Measurements from ENCODE around the gene UBL4B. TPM values are rescaled to one million over a fixed set of nuclear protein-coding genes. Genes with fewer than 3 reads are reported as not detected.

The UBL4B gene
- total and polyA plus RNA-seq, 2 donors (not counting 3 experiments of a cell fraction or from before 2014, with no cell fraction given) = not detected

GRCh38 chr1:110135666-110136065, 23.4 kb downstream of the UBL4B start:
- CTCF ChIA-PET = no interaction called here
- Histone ChIP-seq H3K27ac (ENCODE audit: insufficient read depth, low read depth, low read length) (no peak overlapping the region), H3K9ac (replicated peaks; ENCODE audit: extremely low read depth, insufficient read depth, low read length) (no peak overlapping the region), H3K79me2 (ENCODE audit: control insufficient read depth, insufficient read depth, low read length) (no peaks in the 10 kb centered on the region), H3K4me2 (ENCODE audit: insufficient read depth, low read length) (no peak overlapping the region), H2AFZ (ENCODE audit: low read depth, low read length) (no peak overlapping the region), H4K20me1 (replicated peaks; ENCODE audit: control insufficient read depth, extremely low read depth, insufficient read depth, low read length) (no peaks in the 10 kb centered on the region), H3K27me3 (ENCODE audit: control insufficient read depth in 2 of 2, insufficient read depth in 2 of 2, low read length in 2 of 2) (peaks cover 26 to 42% of the 10 kb centered on the region in 2 experiments), H3K36me3 (ENCODE audit: control insufficient read depth in 2 of 2, extremely low read depth in 1 of 2, insufficient read depth in 2 of 2, low read length in 2 of 2) (no peaks in the 10 kb centered on the region), H3K9me1 (replicated peaks; ENCODE audit: control insufficient read depth, extremely low read depth, insufficient read depth, low read length) (no peaks in the 10 kb centered on the region), H3K4me1 (ENCODE audit: control insufficient read depth, extremely low read depth, insufficient read depth, low read length) (no peaks in the 10 kb centered on the region), H3K9me3 (replicated peaks; ENCODE audit: control insufficient read depth, insufficient read depth, low read length) (no peaks in the 10 kb centered on the region), H3K4me3 (replicated peaks in 1 of 3; ENCODE audit: insufficient read depth in 1 of 3, low read depth in 1 of 3, low read length in 3 of 3) (no peak overlapping the region)
- no peak for FAIRE-seq
- intact Hi-C loops (cut with micrococcal nuclease) = no loop called here
- POLR2A ChIA-PET = no interaction called here
- no peak for DNase-seq (ENCODE audit: low read depth, low spot score)
- dilution Hi-C loops (cut with MboI; ENCODE audit: extremely low pct_ligation_motif_present, low sequenced_read_pairs) = no loop called here
- no TSS peak for BruUV-seq (replicated peaks)
- TF ChIP-seq JUN (IDR thresholded peaks at IDR 0.05; ENCODE audit: borderline replicate concordance, insufficient read depth, insufficient read length, low read depth) (no peak), POLR2A (IDR thresholded peaks at IDR 0.05; ENCODE audit: low read depth, low read length) (no peak), EZH2 (IDR thresholded peaks at IDR 0.05; ENCODE audit: borderline replicate concordance, low read depth, low read length, severe bottlenecking) (no peak), FOS (IDR thresholded peaks at IDR 0.05; ENCODE audit: borderline replicate concordance, insufficient read depth, low read length) (no peak), GATA2 (IDR thresholded peaks at IDR 0.05; ENCODE audit: insufficient read depth, insufficient read length, low read depth, low read length) (no peak), MYC (IDR thresholded peaks at IDR 0.05; ENCODE audit: low read depth, low read length) (no peak), POLR2AphosphoS5 (IDR thresholded peaks at IDR 0.05; ENCODE audit: insufficient read depth, low read depth, low read length) (no peak)
- TF ChIP-seq, protein P1, sequence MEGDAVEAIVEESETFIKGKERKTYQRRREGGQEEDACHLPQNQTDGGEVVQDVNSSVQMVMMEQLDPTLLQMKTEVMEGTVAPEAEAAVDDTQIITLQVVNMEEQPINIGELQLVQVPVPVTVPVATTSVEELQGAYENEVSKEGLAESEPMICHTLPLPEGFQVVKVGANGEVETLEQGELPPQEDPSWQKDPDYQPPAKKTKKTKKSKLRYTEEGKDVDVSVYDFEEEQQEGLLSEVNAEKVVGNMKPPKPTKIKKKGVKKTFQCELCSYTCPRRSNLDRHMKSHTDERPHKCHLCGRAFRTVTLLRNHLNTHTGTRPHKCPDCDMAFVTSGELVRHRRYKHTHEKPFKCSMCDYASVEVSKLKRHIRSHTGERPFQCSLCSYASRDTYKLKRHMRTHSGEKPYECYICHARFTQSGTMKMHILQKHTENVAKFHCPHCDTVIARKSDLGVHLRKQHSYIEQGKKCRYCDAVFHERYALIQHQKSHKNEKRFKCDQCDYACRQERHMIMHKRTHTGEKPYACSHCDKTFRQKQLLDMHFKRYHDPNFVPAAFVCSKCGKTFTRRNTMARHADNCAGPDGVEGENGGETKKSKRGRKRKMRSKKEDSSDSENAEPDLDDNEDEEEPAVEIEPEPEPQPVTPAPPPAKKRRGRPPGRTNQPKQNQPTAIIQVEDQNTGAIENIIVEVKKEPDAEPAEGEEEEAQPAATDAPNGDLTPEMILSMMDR (IDR thresholded peaks at IDR 0.05; ENCODE audit: extremely low read depth in 1 of 2, insufficient read depth in 1 of 2, low read depth in 1 of 2, low read length in 2 of 2) = no peak
- TF ChIP-seq, protein P2, sequence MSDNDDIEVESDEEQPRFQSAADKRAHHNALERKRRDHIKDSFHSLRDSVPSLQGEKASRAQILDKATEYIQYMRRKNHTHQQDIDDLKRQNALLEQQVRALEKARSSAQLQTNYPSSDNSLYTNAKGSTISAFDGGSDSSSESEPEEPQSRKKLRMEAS (IDR thresholded peaks at IDR 0.05; ENCODE audit: insufficient read depth, insufficient read length) = no peak

All from endothelial cell of umbilical vein (primary cell).